ENCODE measurements around the gene ATG7.

GRCh38 chr3:11546657-11547302 lies 274.6 kb downstream of the ATG7 start:
- TF ChIP-seq CTCF (conservative IDR thresholded peaks at IDR 0.05; ENCODE audit: low read length) (no peak), EZH2phosphoT487 (IDR thresholded peaks at IDR 0.05; ENCODE audit: borderline replicate concordance, low read depth, low read length) (no peak)

Measured in OCI-LY7 (cell line).